Erythroblast (primary cell): ENCODE results near the gene BSDC1.

Experiments used
- GATA1 ChIP-seq: IDR thresholded peaks from 2 replicates; pipeline ENCODE4 v1.6.1; 2011; ENCODE audit warnings: low read depth, mild to moderate bottlenecking, control low read depth, low read length, moderate library complexity
- POLR2A ChIP-seq: IDR thresholded peaks from 2 replicates; pipeline ENCODE4 v1.6.1; 2011; ENCODE audit warnings: mild to moderate bottlenecking, low read length

- TF ChIP-seq POLR2A (no peak), GATA1 (no peak)
Observed at GRCh38 chr1:32318127-32318869, 75.9 kb downstream of the BSDC1 start.
